GM18511 (cell line): Measurements from ENCODE around the gene PITPNC1.
A peak's percentile ranks its signal among the peaks of the same experiment; 100 is the strongest.
"Not testable (repeated sequence)": the region's sequence is repeated elsewhere in the genome, so short reads cannot be mapped to it uniquely, and the experiment has no call there.

Source experiments
- ATAC-seq: cut with Tn5 transposase; IDR thresholded peaks from one replicate; pipeline ENCODE4 v1.9.1; 2021; ENCODE audit warnings: mild to moderate bottlenecking, moderate library complexity; ENCODE audit not compliant: unreplicated experiment

PITPNC1 gene

DNA sequence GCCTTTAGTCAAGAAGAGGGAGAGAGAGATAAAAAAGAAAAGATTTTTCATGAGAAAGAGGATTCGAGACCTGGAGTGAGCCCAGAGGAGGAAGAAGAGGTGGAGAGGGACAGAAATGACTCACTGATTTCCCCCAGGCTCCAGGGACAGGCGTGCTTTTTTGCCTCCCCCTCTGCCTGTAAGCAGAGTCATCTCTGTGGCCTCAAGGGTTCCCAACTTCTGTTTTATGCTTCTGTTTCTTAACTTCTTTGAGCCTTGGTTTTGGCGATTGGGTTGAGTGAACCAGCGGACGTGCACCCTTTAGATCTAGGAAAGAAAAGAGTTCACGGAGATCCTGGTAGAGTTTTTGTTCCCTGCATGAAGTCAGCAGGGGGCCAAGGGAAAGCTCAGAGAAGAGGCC is 192.8 kb downstream of the PITPNC1 start:
- ATAC-seq: no peak

DNA sequence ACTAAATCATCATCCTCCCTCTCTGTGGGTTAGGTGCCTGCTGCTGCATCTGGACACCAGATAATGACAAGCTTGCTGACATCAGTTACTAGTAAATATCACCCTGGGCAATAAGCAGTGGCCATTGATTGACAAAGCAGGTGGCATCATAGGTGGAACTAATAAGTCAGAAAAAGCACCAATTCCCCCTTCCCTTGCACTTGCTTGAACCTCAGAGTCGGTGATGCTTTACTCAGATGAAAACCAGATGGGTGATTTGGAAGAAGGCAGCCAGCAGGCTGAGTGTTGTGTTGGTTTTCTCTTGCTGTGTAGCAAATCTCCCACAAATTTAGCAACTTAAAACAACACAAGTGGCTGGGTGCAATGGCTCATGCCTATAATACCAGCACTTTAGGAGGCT is 193.7 kb downstream of the PITPNC1 start:
- ATAC-seq: no peak

DNA sequence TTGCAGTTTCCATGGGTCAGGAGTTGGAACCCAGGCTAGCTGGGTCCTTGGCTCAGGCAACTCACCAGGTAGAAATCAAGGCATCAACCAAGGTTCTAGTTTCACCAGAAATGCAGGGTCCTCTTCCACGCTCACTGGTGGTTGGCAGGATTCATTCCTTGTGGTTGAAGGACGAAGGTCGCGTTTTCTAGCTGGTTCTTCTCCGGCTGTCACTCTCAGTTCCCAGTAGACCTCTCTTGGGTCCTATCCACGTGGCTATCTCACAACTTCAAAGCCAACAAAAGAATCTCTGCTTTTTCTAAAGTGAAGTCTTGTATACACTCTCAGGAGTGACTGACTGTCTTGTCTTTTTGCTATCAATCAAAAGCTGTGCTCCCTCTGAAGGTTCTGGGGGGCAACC is 194.4 kb downstream of the PITPNC1 start:
- no peak for ATAC-seq

DNA sequence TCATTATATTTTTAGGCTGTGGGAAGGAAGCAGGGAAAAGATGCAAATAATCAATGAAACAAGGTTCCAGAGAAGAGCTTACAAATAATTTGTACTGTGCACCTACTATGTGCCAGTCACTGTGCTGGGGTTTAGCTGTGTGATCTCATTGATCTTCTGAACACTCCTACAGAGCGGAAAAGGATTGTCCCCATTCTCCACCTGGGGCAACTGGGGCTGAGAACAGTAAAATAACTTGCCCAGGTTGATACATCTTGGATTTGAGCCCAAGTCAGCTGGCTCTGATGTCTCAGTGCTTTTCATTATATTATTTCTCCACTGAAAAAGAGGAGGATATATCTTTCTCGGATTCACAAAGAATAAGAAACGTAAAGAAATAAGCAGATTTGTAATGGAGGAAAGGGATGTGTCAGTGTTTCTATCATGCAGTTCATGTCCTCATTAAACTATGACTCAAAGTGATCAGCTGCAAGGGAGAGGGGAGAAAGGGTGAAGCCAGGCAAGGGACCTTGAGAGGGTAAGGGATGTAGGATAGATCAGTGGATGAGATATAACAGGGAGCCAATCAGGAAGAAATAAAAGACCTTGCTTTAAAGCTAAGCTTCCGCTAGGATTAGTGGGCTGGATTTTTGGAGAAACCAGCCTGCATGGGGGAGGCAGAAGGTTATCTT is 197.0 kb downstream of the PITPNC1 start:
- no peak for ATAC-seq

DNA sequence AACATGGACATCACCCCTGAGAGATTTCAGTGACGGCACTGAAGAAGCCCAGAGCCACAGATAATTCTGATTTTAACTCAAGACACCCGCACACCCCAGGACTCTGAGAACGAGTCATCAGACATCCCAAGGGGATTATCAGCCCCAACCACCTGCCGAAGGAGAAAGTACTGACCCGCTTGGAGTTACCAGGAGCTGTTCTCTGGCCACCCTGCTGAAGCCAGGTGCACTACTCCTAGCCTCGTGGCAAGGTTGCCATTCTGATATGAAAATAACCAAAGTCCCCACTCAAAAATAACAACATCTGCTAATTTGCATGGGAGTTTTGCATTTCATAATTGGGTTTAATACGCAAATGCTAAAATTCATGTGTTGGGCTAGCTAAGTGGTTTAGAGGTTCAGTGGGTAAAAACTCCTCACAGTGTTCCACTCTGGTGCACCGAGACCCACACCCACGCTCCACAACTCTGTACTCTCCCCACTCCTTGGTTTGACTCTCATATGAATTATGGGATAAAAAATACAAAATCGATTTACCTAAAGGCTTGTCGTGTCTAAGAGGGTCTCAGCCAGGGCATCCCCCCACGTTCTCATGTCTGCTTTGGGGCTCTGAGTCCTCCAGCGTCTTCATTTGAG is 197.7 kb downstream of the PITPNC1 start:
- peak; percentile 35 for ATAC-seq

DNA sequence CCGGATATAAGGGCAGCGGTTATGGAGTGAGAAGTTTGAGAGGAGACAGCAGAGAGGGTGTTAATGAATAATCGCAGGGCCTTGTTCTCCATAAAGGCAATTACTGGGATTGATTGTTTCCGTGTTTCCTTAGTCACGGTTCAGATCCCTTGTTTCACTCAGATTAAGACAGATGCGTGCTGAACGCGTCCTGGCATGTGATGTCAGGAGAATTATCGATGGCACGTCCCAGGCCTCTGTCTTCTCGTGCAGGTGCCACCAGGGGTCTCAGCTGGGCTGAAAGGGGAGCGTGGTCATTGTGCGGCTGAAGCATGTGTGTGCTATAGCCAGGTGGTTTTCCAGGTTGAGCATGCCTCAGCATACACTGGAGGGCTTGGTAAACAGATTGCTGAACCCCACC is 198.2 kb downstream of the PITPNC1 start:
- peak; percentile 44 for ATAC-seq

DNA sequence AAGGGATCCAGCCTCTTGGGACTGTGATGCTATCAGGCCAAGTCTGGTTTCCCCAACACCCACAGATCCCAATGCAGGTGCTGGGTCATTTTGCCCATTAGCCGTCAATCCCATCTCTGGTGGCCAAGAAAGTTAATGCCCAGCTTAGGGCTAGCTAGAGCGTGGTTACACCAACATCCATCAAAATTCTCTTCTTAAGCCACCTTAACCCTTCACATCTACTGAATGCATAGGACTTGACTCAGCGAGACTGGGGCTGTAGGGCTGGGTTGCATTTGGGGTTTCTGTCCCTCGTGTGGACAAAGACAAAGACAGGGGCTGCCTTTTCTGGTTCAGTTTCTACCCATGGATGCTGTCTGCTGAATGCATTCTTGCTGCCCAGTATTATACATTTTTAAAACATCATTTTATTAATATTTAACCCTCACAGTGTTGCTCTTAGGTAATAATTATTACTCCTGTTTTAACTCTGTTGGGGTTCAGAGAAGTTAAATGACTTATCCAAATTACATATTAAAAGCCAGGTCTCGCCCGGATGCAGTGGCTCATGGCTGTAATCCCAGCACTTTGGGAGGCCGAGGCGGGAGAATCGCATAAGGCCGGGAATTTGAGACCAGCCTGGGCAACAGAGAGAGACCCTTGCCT is 199.5 kb downstream of the PITPNC1 start:
- no peak for ATAC-seq

DNA sequence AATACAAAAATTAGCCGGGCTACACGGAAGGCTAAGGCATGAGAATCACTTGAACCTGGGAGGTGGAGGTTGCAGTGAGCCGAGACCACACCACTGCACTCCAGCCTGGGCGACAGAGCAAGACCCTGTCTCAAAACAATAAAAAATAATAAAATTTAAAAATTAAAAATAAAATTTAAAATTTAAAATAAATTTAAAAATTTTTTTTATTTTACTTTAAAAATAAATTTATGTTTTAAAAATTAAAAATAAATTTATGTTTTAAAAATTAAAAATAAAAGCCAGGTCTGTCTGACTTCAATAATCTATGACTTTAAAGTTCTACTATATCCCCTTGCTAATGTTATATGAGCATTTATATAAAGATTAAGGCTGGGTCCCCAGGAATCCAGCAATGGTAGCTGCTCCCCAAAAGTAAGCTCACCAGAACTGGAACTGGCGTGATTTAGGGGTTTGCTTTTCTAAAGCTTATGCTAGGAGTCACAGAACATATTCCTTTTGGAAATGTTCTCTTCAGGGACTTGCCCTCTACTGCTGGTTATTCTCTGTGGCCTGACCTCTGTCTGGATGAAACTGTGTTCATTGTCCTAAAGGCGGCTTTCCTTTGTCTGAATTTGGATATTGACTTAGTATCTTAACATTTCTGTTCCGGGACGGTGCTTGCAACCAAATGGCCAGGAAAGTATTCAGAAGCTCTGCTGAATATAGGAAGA is 200.5 kb downstream of the PITPNC1 start:
- no peak for ATAC-seq

DNA sequence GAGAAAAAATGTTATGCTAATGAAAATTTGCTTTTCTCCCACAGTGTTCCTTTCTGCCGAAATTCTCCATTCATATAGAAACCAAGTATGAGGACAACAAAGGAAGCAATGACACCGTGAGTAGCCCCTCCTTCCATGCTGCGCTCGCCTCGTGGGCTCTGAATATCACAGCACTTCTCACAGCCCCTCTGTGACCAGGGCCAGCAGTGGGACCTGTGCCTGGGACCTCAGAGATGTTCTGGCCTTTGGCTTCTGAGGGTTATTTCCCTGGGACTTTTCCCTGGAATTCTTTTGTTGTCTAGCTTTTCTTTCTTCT is 201.0 kb downstream of the PITPNC1 start:
- no peak for ATAC-seq

DNA sequence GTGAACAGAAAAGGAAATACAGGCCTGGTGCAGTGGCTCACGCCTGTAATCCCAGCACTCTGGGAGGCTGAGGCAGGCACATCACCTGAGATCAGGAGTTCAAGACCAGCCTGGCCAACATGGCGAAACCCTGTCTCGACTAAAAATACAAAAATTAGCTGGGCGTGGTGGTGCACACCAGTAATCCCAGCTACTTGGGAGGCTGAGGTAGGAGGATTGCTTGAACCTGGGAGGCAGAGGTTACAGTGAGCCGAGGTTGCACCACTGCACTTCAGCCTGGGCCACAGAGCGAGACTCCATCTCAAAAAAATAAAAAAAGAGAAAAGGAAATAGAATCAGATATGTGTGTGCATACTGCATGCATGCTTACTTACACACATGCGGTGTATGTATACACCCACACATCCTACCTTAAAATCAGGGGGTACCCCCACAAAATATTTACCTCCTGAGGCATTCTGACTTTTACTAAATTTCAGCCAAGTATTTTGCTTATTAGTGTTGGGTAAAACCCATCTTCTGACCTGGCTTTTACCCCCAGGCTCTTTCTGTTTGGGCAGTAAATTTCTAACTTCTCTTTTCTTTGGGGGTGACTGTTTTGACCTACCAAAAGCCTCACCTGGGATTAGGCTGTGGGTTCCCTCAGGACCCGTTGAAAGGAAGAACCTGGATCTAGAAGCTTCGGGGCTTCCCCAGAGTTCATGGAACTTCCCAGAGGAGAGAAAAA is 201.8 kb downstream of the PITPNC1 start:
- ATAC-seq: not testable (repeated sequence)

DNA sequence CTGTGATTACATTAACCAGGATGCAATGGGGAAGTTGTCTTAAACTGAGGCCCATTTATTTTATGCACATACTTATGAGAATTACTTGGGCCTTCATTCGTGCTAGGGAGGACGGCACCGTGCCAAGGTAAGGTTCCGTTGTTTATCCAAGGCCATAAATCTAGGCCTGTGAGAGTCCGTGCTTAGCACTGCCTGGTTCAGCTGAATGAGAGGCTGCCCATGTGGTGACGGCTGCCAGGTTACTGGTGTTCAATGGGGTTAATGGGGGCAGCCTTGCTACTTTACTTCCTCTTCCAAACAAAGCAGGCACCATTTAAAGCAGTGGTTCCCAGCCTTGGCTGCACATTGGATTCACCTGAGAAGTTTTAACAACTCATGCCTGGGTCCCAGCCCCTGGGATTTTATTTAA is 205.6 kb downstream of the PITPNC1 start:
- ATAC-seq: no peak

DNA sequence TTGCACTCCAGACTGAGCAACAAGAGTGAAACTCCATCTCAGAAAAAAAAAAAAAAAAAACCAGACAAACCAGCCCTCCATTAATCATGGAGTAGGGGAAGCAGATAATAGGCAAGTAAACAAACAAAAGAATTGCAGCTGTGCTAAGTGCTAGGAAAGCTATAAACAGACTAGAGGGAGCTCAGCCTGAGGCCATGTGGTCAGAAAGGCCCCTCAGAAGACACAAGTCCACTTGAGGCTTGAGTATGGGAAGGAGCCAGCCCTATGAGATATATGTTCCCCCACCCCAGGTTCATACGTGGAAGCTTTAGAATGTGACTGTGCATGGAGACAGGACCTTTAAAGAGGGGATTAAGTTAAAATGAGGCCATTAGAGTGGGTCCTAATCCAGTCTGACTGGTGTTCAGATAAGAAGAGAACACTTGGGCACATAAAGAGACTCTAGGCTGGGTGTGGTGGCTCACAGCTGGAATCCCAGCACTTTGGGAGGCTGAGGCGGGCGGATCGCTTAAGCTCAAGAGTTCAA is 208.1 kb downstream of the PITPNC1 start:
- ATAC-seq: no peak

DNA sequence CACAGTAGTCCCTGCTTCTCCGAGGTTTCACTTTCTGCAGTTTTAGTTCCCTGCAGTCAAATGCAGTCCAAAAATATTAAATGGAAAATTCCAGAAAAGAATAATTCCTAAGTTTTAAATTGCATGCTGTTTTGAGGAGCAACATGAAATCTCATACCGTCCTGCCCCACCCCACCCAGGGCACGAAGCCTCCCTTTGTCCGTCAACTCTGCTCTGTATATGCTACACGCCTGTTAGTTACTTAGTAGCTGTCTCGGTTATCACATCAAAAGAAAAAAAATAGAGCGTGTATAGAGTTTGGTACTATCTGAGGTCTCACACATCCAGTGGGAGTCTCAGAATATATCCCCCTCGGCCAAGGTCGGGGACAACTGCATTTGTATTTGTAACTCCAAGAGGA is 211.2 kb downstream of the PITPNC1 start:
- ATAC-seq: no peak

DNA sequence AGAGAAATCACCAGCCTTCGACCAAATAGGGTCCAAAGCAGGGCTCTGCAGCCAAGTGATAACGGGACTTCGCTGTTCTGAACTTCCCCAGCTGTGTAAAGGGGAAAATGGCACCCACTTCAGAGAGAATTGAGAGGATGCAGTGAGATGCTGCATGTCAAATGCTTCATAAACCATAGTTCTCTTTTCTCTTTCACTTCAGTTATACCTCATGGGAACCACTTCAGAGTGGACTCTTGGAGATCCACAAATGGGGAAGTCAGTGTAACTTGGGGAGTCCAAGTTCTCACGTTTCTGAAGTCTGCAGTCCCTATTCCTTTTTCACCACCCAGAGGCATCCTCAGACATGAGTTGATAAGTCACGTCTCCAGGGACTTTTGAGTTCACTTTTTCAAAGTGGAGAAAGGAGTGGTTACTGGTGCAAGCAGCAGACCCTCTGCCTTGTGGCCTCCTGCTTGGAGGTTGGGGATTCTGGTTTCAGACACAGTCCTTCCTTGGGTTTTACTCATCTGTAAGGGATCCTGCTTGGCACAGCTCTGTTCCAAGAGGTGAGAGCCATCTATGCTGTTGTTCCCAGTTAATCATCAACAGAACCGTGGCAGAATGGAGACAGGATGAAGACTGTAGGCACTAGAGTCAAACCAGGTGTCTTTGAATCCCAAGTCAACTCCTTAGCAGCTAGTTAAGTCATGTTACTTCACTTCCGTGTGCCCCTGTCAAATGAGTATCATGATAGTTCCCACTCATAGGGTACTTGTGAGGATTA is 217.2 kb downstream of the PITPNC1 start:
- ATAC-seq: no peak

DNA sequence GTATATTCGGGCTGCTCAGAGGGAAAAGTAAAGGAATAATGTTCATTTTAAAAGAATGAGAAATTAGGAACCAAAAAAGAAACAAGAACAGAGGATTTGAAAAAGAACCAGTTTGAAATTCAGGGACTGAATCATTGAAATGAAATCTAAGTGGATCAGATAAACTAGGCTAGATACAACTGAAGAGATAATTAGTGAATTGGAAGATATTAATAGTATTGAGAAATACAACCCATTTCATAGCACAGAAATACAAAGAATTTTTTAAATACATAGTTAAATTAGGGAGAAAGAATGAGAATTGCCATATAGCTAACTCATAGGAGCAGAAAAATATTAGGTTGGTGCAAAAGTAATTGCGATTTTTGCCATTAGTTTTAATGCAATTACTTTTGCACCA is 223.3 kb downstream of the PITPNC1 start:
- ATAC-seq: no peak

DNA sequence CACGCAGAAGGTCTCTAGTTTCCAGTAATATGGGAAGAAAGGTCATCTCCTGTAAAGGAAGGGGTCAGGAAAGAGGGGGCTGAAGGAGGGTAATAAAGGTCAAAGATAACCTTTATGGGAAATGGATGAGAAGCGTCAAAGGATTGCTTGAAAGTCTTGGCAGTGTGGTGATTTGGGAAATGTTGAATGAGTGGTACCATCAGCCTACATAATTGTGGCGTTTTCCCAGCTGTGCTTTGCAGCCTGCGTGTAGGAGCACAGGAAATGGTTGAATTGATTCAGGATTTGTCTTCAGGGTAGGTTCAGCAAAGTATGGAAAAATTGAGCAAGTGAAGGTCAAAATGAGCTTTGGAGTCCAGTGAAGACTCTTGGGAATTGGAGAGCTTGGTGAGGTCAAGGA is 224.8 kb downstream of the PITPNC1 start:
- ATAC-seq: no peak

DNA sequence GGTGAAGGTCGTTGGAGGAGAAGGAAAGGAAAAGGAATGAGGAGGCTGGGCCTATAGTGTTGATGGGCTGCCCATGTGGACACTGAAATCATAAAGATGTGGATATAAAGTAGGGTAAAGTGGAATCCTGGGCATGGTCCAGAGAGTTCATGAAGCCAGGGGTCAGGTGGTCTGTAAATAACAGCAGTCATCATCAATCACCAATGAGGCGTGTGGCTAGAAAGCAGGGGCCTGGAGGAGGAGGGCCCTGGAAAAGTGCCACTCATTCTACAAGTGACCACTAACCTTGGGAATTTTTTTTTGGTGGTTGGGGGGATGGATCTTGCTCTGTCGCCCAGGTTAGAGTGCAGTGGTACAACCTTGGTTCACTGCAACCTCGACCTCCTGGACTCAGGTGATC is 225.4 kb downstream of the PITPNC1 start:
- no peak for ATAC-seq

DNA sequence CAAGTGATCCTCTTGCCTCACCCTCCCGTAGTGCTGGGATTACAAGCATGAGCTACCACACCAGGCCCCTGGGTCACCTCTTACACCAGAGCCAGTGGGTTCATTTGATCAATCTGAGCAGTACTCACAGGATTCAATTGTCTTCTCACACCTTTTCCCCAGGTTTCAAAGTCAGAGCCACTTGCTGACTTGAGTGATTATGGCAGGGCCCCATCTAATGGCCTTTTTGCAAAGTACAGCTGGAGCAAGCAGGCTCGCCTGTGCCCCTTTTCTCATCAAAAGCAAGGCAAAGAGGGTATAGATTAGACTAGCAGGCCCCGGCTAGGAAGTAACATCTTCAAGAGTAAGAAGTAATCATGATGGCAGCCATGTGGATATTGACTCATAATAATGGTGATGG is 225.9 kb downstream of the PITPNC1 start:
- ATAC-seq: peak; percentile 59

DNA sequence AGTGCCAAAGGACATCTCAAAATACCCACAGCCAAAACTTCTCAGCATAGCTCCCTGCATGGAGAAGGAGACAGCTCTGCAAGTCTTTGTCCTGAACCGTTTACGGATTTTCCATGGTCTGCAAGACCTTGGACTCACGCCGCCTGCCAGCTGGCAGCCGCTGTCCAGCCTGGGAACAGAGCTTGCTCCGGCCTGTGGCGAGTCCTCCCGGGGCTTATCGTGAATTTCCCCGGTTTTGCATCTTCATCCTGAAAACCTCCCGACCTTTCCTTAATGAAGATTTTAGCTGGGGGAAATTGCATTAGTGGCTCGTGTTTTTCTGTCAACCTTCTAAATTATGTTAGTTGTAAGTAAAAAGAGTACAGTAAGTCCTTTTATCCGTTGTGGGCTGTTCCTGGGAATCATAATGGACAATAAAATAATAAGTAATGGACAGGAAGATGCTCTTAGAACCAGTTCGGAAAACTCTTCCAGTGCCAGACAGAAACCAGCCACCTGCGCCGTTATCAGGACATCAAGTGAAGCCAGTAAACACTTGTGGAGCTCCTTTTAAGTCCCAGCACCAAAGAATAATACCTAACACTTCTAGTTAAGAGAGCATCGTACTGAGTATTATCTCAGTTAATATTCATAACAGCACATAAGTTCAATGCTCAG is 228.3 kb downstream of the PITPNC1 start:
- ATAC-seq: no peak

DNA sequence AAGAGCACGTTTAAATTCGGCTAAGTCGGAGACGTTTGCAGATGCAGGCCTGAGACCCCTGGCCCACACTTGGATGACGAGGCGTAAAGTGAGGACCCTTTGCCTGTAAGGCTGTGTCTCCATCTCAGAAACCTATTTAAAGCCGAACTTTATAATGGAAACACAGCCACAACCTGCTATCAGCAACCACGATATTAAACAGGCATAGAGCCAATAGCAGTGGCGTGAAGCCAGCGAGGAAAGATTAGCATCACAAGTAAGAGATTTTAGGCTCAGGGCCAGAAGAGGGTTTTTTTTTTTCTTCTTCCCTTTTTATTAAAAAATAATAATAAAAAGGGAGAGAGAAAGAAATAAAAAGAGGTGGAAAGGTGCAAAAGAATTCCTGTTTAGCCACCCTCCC is 229.4 kb downstream of the PITPNC1 start:
- ATAC-seq: no peak
